ENCODE results near the gene NRGN.

The NRGN gene

GRCh38 chr11:124791626-124792341 lies 52.0 kb downstream of the NRGN start:
- DNase-seq (ENCODE audit: low spot score) = no peak

GRCh38 chr11:124793466-124794278 lies 53.9 kb downstream of the NRGN start:
- peak; percentile 59 for DNase-seq (ENCODE audit: low spot score)

- DNase-seq (ENCODE audit: low spot score) = no peak
Measured at GRCh38 chr11:124796312-124796711, 56.6 kb downstream of the NRGN start.
